Measurements from ENCODE around the gene GRIFIN. TPM values are rescaled to one million over a fixed set of nuclear protein-coding genes. Genes with fewer than 3 reads are reported as not detected.

GRIFIN gene
- total RNA-seq, 5 donors from 2014 or later (not counting 1 experiment from before 2014, with no cell fraction given), result not detected

GRCh38 chr7:2521952-2522591, 45.9 kb upstream of the GRIFIN start:
- H3K36me3 ChIP-seq (ENCODE audit: control insufficient read depth in 2 of 2, extremely low read depth in 1 of 2, insufficient read depth in 1 of 2, low read length in 1 of 2), result peaks cover 8 to 36% of the 10 kb centered on the region in 2 donors
- no peaks in the 10 kb centered on the region for H3K9me3 Mint-ChIP-seq
- H3K36me3 Mint-ChIP-seq, result peaks cover 16% of the 10 kb centered on the region
- H3K4me3 Mint-ChIP-seq, result peak overlapping the region; percentile 94 to 99 (median 97)
- DNase-seq, result peak in 34 of 35 experiments; percentile 35 to 87 (median 66)
- H3K4me3 ChIP-seq (ENCODE audit: control insufficient read depth in 1 of 2, extremely low read depth in 1 of 2, low read length in 1 of 2), result peak overlapping the region; percentile 83 to 98
- WGBS (ENCODE audit: insufficient coverage), result 2% methylated on average over 11 of the region's 17 CpGs
- H3K27me3 Mint-ChIP-seq, result no peaks in the 10 kb centered on the region
- peak; percentile 22 to 40 (median 27) for ATAC-seq (replicated peaks in 1 of 4)
- ChIA-PET CTCF (no interaction called here), POLR2A (interaction anchor here in 1 of 2 donors (1.5 kb wide), 1 partner anchor 14 kb away, joined by 4 read pairs; no protein-coding TSS in a partner anchor)
- H3K4me1 ChIP-seq (ENCODE audit: control insufficient read depth in 1 of 2, extremely low read depth in 1 of 2, insufficient read depth in 2 of 2, low read length in 2 of 2), result peaks cover 21 to 77% of the 10 kb centered on the region in 2 experiments
- no peaks in the 10 kb centered on the region for H3K27me3 ChIP-seq (replicated peaks in 1 of 2; ENCODE audit: control insufficient read depth in 2 of 2, extremely low read depth in 1 of 2, insufficient read depth in 2 of 2, low read length in 1 of 2)
- H3K27ac ChIP-seq (ENCODE audit: low read length), result peak overlapping the region; percentile 76
- H3K27ac Mint-ChIP-seq, result peak overlapping the region; percentile 91 to 94
- H3K9me3 ChIP-seq, result no peaks in the 10 kb centered on the region
- H3K4me1 Mint-ChIP-seq, result peaks cover 39 to 56% (median 49%) of the 10 kb centered on the region in 3 donors

- Histone ChIP-seq H3K4me1 (ENCODE audit: control insufficient read depth in 1 of 2, extremely low read depth in 1 of 2, insufficient read depth in 2 of 2, low read length in 2 of 2) (peaks cover 18 to 70% of the 10 kb centered on the region in 2 experiments), H3K9me3 (no peaks in the 10 kb centered on the region), H3K27ac (ENCODE audit: low read length) (peak overlapping the region; percentile 76), H3K36me3 (ENCODE audit: control insufficient read depth in 2 of 2, extremely low read depth in 1 of 2, insufficient read depth in 1 of 2, low read length in 1 of 2) (peaks cover 5 to 29% of the 10 kb centered on the region in 2 donors), H3K4me3 (ENCODE audit: control insufficient read depth in 1 of 2, extremely low read depth in 1 of 2, low read length in 1 of 2) (peak overlapping the region; percentile 83 to 98), H3K27me3 (replicated peaks in 1 of 2; ENCODE audit: control insufficient read depth in 2 of 2, extremely low read depth in 1 of 2, insufficient read depth in 2 of 2, low read length in 1 of 2) (no peaks in the 10 kb centered on the region)
- H3K9me3 Mint-ChIP-seq, result no peaks in the 10 kb centered on the region
- WGBS (ENCODE audit: insufficient coverage), result 2% methylated on average over 14 of the region's 21 CpGs
- H3K4me1 Mint-ChIP-seq, result peaks cover 33 to 49% (median 45%) of the 10 kb centered on the region in 3 donors
- ChIA-PET CTCF (no interaction called here), POLR2A (interaction anchor here in 1 of 2 donors (1.5 kb wide), 1 partner anchor 13 kb away, joined by 4 read pairs; no protein-coding TSS in a partner anchor)
- peaks cover 16% of the 10 kb centered on the region for H3K36me3 Mint-ChIP-seq
- peak overlapping the region; percentile 91 to 94 for H3K27ac Mint-ChIP-seq
- H3K27me3 Mint-ChIP-seq, result no peaks in the 10 kb centered on the region
- ATAC-seq (replicated peaks in 1 of 4), result no peak
- H3K4me3 Mint-ChIP-seq, result peak overlapping the region; percentile 94 to 99 (median 97)
- DNase-seq, result peak in 1 of 35 experiments; percentile 28
Measured at GRCh38 chr7:2521341-2521745, 45.1 kb upstream of the GRIFIN start.

- Histone ChIP-seq H3K27me3 (replicated peaks in 1 of 2; ENCODE audit: control insufficient read depth in 2 of 2, extremely low read depth in 1 of 2, insufficient read depth in 2 of 2, low read length in 1 of 2) (no peaks in the 10 kb centered on the region), H3K36me3 (ENCODE audit: control insufficient read depth in 2 of 2, extremely low read depth in 1 of 2, insufficient read depth in 1 of 2, low read length in 1 of 2) (peaks cover 5 to 23% of the 10 kb centered on the region in 2 donors), H3K9me3 (no peaks in the 10 kb centered on the region), H3K27ac (ENCODE audit: low read length) (peak overlapping the region; percentile 76), H3K4me3 (ENCODE audit: control insufficient read depth in 1 of 2, extremely low read depth in 1 of 2, low read length in 1 of 2) (peak overlapping the region; percentile 83 to 98), H3K4me1 (ENCODE audit: control insufficient read depth in 1 of 2, extremely low read depth in 1 of 2, insufficient read depth in 2 of 2, low read length in 2 of 2) (peaks cover 18 to 65% of the 10 kb centered on the region in 2 experiments)
- Mint-ChIP-seq H3K27me3 (no peaks in the 10 kb centered on the region), H3K9me3 (no peaks in the 10 kb centered on the region), H3K4me3 (peak overlapping the region; percentile 94 to 99 (median 97)), H3K4me1 (peaks cover 28 to 44% (median 40%) of the 10 kb centered on the region in 3 donors), H3K27ac (peak overlapping the region; percentile 90 to 91), H3K36me3 (peaks cover 15% of the 10 kb centered on the region)
- 2% methylated on average over 5 of the region's 12 CpGs for WGBS (ENCODE audit: insufficient coverage)
- DNase-seq (no peak), ATAC-seq (replicated peaks in 1 of 4) (no peak)
- ChIA-PET POLR2A (no interaction called here), CTCF (interaction anchor here in 1 of 2 donors (0.7 kb wide), 1 partner anchor 10 kb away, joined by 7 read pairs; no protein-coding TSS in a partner anchor)
Measured at GRCh38 chr7:2520761-2521290, 44.6 kb upstream of the GRIFIN start.

- H3K36me3 ChIP-seq (ENCODE audit: control insufficient read depth in 2 of 2, extremely low read depth in 1 of 2, insufficient read depth in 1 of 2, low read length in 1 of 2), result peaks cover 2 to 18% of the 10 kb centered on the region in 2 donors
- under 1% methylated on average over 33 of the region's 37 CpGs for WGBS (ENCODE audit: insufficient coverage)
- H3K9me3 ChIP-seq, result no peaks in the 10 kb centered on the region
- Mint-ChIP-seq H3K27ac (peak overlapping the region; percentile 90 to 91), H3K4me1 (peaks cover 26 to 40% (median 38%) of the 10 kb centered on the region in 3 donors), H3K27me3 (no peaks in the 10 kb centered on the region), H3K36me3 (peaks cover 13% of the 10 kb centered on the region), H3K9me3 (no peaks in the 10 kb centered on the region), H3K4me3 (peak overlapping the region; percentile 94 to 99 (median 97))
- ChIA-PET POLR2A (no interaction called here), CTCF (interaction anchor here (0.6 to 0.7 kb wide), 3 partner anchors 10 to 57 kb away, joined by 3 to 7 read pairs (median 5); no protein-coding TSS in a partner anchor)
- ATAC-seq (replicated peaks in 1 of 4) (no peak), DNase-seq (peak in 3 of 35 experiments; percentile 32 to 39 (median 35))
- peaks cover 16 to 59% of the 10 kb centered on the region in 2 experiments for H3K4me1 ChIP-seq (ENCODE audit: control insufficient read depth in 1 of 2, extremely low read depth in 1 of 2, insufficient read depth in 2 of 2, low read length in 2 of 2)
- peak overlapping the region; percentile 83 to 98 for H3K4me3 ChIP-seq (ENCODE audit: control insufficient read depth in 1 of 2, extremely low read depth in 1 of 2, low read length in 1 of 2)
- H3K27me3 ChIP-seq (replicated peaks in 1 of 2; ENCODE audit: control insufficient read depth in 2 of 2, extremely low read depth in 1 of 2, insufficient read depth in 2 of 2, low read length in 1 of 2), result no peaks in the 10 kb centered on the region
- H3K27ac ChIP-seq (ENCODE audit: low read length), result peak overlapping the region; percentile 76
Measured at GRCh38 chr7:2520131-2520760, 44.0 kb upstream of the GRIFIN start.

- Histone ChIP-seq H3K27ac (ENCODE audit: low read length) (peak within 1 kb of the TSS; percentile 76), H3K4me1 (ENCODE audit: control insufficient read depth in 1 of 2, extremely low read depth in 1 of 2, insufficient read depth in 2 of 2, low read length in 2 of 2) (peaks cover 12 to 50% of the 10 kb centered on the region in 2 experiments), H3K27me3 (replicated peaks in 1 of 2; ENCODE audit: control insufficient read depth in 2 of 2, extremely low read depth in 1 of 2, insufficient read depth in 2 of 2, low read length in 1 of 2) (no peaks in the 10 kb centered on the region), H3K9me3 (no peaks in the 10 kb centered on the region), H3K4me3 (ENCODE audit: control insufficient read depth in 1 of 2, extremely low read depth in 1 of 2, low read length in 1 of 2) (peak within 1 kb of the TSS; percentile 83 to 98), H3K36me3 (ENCODE audit: control insufficient read depth in 2 of 2, extremely low read depth in 1 of 2, insufficient read depth in 1 of 2, low read length in 1 of 2) (peaks cover 0 to 8% of the 10 kb centered on the region in 2 donors)
- H3K4me1 Mint-ChIP-seq, result peaks cover 24 to 38% (median 36%) of the 10 kb centered on the region in 3 donors
- DNase-seq (peak; percentile 45 to 93 (median 68)), ATAC-seq (replicated peaks in 1 of 4) (peak; percentile 78 to 80 (median 80))
- ChIA-PET POLR2A (no interaction called here), CTCF (interaction anchor here in 1 of 2 donors (0.6 kb wide), 1 partner anchor 56 kb away, joined by 5 read pairs; no protein-coding TSS in a partner anchor)
- no peaks in the 10 kb centered on the region for H3K9me3 Mint-ChIP-seq
- H3K27ac Mint-ChIP-seq, result peak within 1 kb of the TSS; percentile 90 to 91
- peaks cover 13% of the 10 kb centered on the region for H3K36me3 Mint-ChIP-seq
- peak within 1 kb of the TSS; percentile 94 to 99 (median 97) for H3K4me3 Mint-ChIP-seq
- no peaks in the 10 kb centered on the region for H3K27me3 Mint-ChIP-seq
- WGBS (ENCODE audit: insufficient coverage), result under 1% methylated on average over 94 of the region's 95 CpGs
Measured at GRCh38 chr7:2519119-2519930, 43.1 kb upstream of the GRIFIN start, which contains the start of gene LFNG. LFNG (plus strand) TSS chr7:2519774; CDS start chr7:2519862, 88 bp downstream.

Data from T-cell (primary cell).